ENCODE data around the gene DARS1.

The DARS1 gene

DNA sequence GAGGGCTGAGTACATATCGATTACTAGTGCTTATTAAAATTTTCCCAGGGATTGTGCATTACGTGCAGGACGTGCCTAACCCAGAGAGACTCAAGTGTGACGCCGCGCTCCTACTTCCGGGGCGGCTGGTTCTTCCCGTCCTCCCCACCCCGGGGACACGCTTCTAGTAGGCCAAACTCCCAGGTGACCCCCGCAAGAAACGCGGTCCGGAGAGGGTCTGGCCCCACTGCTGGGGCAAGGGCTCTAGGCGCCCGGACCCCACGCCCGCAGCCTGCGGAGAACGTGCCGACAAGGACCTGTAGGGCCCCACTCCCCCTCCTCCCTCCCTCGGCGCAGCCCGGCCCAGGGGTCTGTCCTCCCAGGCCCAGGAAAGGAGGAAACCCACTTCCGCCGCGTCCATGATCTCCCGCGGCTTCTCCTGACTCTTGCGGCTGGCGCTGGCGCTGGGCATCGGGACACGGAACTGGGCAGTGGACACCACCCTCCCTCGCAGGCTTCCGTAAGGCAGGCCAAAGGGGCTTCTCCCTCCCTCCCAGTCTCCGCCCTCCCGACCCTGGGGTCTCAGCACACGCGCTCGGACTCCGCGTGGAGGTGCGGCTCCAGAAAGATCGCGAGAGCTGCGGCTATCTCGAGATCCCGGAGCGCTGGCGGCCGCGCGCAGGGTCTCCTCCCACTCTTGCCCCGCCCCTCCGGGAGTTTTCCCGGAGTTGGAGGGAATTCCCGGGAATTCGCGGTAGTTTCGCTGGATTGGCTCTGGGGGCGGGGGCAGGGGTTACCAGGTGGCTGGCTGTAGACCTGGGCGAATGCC is at the start of gene DARS1:
Gene DARS1 (minus strand): TSS at position 609 of the 808 bp plus-strand sequence. CDS start 158 bp downstream, at position 451.
- DNase-seq: peak in 1 of 2 experiments; percentile 18

- DNase-seq: no peak
These were observed 49.2 kb upstream of the DARS1 start for GRCh38 chr2:136034629-136035028.

GRCh38 chr2:136032817-136033535 is 47.5 kb upstream of the DARS1 start:
- DNase-seq: no peak

- DNase-seq: no peak
These were observed 46.8 kb upstream of the DARS1 start for GRCh38 chr2:136032192-136032591.

DNA sequence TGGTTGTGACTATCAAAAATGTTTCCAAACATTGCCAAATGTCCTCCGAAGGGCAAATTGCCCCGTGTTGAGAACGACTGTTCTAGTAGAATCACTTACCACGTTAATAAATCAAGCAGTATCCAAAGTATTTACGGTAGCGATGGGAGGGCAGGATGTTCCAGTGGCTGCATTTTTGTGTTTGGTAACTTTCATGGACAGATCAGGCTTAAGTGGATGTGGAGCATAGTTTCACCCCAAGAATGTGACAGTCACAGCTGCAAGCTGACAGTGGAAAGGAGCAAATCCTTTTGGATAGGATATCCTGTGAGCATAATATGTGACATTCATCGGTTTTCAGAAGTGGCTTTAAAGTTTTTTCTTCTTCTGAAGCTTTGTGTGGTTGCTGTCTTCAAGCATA is 46.3 kb upstream of the DARS1 start:
- DNase-seq: no peak

- no peak for DNase-seq
These were observed 45.0 kb upstream of the DARS1 start for GRCh38 chr2:136030406-136030805.

DNA sequence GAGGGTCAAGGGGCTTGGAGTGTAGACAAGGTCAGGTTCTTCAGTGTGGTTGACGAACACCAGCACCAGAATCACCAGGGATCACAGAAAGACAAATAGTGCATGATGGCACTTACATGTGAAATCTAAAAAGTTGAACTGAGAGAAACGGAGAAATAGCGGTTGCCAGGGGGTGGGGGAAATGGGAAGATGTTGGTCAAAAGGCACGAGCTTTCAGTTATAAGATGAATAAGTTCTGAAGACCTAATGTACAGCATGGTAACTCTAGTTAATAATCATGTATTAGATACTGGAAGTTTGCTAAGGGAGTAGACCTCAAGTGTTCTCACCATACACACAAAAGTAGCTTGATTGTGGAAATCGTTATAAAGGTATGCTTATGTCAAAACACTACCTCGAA is 43.7 kb upstream of the DARS1 start:
- no peak for DNase-seq

GRCh38 chr2:136028001-136028400 is 42.6 kb upstream of the DARS1 start:
- no peak for DNase-seq

- no peak for DNase-seq
These were observed 41.7 kb upstream of the DARS1 start for GRCh38 chr2:136027112-136027511.

GRCh38 chr2:136025057-136025973 is 39.9 kb upstream of the DARS1 start:
- peak in 1 of 2 experiments; percentile 5 for DNase-seq

DNA sequence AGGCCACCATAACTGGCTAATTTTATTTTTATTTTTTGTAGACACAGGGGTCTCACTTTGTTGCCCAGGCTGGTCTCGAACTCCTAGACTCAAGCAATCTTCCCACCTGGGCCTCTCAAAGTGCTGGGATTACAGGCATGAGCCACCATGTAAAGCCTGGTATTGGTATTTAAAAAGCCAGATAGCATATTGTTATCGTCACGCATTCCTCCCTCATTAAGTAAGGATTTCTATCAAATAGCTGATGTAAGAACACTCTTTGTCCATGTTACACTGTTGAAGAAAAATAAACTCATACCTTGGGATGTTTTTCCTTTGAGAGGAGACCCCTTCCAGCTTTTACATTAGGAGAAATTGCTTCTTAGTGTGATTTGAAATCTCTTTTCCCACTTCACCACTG is 39.2 kb upstream of the DARS1 start:
- DNase-seq: no peak

DNA sequence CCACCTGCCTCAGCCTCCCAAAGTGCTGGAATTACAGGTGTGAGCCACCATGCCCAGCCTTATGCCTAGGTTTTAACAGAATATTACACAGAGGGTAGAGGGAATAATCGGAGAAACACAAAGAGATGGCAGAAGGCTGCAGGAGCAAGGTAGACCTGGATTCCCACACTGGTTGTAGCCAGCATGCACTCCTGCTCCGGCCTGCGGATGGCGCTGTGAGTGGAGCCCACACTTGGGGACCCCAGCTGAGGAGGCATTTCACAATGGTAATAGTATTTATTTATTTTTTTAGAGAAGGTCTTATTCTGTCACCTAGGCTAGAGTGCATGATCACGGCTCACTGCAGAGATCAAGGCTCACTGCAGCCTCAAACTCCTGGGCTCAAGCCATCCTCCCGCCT is 38.8 kb upstream of the DARS1 start:
- DNase-seq: no peak

GRCh38 chr2:136023416-136023815 is 38.0 kb upstream of the DARS1 start:
- no peak for DNase-seq

- no peak for DNase-seq
These were observed 37.1 kb upstream of the DARS1 start for GRCh38 chr2:136022396-136023146.

- no peak for DNase-seq
These were observed 36.5 kb upstream of the DARS1 start for GRCh38 chr2:136021976-136022375.

GRCh38 chr2:136021406-136021805 is 36.0 kb upstream of the DARS1 start:
- no peak for DNase-seq

DNA sequence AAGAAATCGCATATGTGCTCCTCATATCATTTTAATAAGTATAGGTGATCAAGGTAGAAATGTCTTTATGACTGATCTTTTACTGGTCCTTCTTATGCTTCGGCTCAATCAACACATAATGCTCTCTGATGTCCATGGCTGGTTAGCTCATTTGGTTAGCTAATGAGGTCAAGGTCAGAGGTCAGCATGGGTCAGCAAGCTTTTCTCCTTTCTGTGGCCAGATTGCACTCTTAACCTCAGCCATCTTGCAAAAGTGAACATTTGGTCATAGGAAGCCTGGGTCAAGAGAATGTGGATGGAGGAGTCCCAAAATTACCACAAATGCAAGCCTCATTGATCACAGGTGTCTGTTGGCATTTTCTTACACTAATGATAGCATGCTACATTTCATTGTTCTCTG is 35.4 kb upstream of the DARS1 start:
- DNase-seq: no peak

- DNase-seq: no peak
These were observed 34.4 kb upstream of the DARS1 start for GRCh38 chr2:136019825-136020224.

DNA sequence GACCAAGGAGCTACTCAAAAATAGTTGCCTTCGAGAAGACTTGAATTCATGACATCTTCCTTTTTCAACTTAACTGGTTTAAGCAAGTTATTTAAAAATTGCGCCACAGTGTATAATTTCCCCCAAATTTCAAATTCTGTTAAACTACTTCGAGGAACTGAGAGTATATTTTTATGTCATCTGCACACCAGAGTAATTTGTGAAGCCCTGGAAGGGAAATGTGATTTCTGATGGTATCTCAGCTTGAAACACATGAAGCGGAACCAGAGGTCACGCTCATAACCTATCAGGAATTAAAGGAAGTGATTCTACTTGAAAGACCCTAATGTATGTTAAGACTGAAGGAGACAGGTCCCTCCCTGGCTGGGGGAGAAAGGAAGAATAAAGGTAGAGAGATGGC is 33.9 kb upstream of the DARS1 start:
- no peak for DNase-seq

- DNase-seq: no peak
These were observed 32.4 kb upstream of the DARS1 start for GRCh38 chr2:136017786-136018185.

DNA sequence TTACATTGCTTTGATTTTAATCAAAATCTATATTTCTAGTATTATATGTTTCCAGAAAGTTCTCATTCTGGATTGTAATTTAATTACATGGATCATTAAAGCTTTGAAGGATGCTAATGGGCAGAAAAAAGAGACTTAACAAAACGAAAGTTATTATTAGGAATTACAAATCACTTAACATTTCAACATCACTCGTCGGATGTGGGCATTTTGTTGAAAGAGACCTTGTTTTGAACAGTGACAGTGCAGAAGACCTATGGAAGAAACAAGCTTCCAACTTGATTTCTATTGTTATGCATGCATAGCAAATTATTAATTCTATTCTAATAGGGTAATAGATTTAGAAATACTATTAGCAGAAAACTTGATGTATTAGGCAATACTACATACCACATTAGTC is 31.4 kb upstream of the DARS1 start:
- no peak for DNase-seq

- DNase-seq: no peak
These were observed 31.0 kb upstream of the DARS1 start for GRCh38 chr2:136016427-136016826.

All from cerebellar nuclear complex (tissue), 1 donor.